ENCODE data around the gene FGA.

DNA sequence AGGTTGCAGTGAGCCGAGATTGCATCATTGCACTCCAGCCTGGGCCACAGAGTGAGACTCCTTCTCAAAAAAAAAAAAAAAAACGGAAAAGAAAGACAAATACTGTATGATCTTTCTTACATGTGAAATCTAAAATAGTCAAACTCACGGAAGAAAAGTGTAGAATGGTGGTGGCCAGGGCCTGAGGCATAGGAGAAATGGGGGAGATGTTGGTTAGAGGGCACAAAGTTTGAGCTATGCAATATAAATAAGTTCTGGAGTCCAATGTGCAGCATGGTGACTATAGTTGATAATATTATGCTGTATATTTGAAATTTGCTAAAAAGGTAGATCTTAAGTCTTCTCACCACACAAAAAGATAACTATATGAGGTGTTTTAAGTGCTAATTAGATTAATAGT is 1.3 kb upstream of the FGA start:
- TF ChIP-seq, protein P1, sequence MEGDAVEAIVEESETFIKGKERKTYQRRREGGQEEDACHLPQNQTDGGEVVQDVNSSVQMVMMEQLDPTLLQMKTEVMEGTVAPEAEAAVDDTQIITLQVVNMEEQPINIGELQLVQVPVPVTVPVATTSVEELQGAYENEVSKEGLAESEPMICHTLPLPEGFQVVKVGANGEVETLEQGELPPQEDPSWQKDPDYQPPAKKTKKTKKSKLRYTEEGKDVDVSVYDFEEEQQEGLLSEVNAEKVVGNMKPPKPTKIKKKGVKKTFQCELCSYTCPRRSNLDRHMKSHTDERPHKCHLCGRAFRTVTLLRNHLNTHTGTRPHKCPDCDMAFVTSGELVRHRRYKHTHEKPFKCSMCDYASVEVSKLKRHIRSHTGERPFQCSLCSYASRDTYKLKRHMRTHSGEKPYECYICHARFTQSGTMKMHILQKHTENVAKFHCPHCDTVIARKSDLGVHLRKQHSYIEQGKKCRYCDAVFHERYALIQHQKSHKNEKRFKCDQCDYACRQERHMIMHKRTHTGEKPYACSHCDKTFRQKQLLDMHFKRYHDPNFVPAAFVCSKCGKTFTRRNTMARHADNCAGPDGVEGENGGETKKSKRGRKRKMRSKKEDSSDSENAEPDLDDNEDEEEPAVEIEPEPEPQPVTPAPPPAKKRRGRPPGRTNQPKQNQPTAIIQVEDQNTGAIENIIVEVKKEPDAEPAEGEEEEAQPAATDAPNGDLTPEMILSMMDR (IDR thresholded peaks at IDR 0.05), result no peak
- no peak for TF ChIP-seq EZH2phosphoT487 (IDR thresholded peaks at IDR 0.05)
- no peak for TF ChIP-seq EZH2 (IDR thresholded peaks at IDR 0.05)
